C4-2B (cell line): ENCODE data around the gene TSPAN11.

ENCODE experiments used
- H3K27ac ChIP-seq: fragments of 450-650 bp; 2 replicates; pipeline ENCODE4 v1.5.1; 2017
- ZFX ChIP-seq: fragments of 450-650 bp; IDR thresholded peaks from 2 replicates; pipeline ENCODE4 v1.6.1; 2017
- TF ChIP-seq, protein P1 (sequence below): fragments of 450-650 bp; conservative IDR thresholded peaks from 2 replicates; pipeline ENCODE4 v1.5.1; 2017; ENCODE audit warnings: mild to moderate bottlenecking

The TSPAN11 gene, protein sequence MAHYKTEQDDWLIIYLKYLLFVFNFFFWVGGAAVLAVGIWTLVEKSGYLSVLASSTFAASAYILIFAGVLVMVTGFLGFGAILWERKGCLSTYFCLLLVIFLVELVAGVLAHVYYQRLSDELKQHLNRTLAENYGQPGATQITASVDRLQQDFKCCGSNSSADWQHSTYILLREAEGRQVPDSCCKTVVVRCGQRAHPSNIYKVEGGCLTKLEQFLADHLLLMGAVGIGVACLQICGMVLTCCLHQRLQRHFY

DNA sequence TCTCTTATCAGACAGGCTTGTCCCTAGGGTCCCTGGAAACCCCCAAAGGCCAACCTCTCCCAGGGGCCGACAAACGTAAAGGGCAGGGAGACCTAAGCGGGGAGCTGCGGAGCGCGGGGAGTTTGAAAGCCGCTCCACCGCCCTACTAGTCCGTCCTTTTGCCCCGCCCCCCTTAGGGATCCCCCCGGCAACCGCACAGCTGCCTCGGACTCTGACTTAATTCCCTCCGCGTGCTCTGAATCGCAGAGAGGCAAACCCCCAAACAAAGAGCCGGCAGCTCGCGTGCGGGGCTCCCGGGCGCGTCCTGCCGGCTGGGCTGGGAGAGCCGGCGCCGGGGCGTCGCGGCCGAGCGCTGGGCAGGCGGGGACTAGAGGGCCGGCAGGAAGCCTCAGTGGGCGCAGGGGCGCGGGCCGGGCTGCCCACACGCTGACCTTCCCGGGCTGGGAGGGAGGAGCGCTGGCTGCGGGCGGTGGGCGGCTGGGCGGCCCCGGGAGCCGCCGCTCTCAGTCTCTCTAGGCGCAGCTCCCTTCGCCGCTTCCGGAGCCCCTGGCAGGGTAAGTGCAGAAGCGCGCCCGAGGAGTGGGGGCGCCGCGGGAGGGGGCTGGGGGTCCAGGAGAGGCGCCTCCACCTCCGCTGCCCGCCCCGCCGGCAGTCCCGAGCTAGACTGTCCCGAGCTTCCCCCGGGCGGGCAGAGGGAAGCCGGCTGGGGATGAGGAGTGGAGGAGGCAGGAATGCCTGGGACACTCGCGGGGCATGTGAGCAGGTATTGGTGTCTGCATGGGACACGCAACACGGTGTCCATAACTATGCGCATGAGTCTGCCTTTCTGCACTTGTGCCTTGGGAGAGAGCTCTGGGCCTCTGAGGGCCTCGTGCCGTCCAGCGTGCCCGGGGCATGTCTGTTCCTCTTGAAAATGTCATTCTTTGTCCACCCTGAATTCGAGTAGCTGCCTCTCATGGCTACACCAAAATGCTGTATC, at the start of gene TSPAN11:
Gene TSPAN11, plus strand, starts transcription at position 506 of the 979 bp plus-strand sequence. CDS start 27,244 bp downstream, outside the sequence.
- H3K27ac ChIP-seq = no peak within 1 kb of the TSS
- TF ChIP-seq, protein P1, sequence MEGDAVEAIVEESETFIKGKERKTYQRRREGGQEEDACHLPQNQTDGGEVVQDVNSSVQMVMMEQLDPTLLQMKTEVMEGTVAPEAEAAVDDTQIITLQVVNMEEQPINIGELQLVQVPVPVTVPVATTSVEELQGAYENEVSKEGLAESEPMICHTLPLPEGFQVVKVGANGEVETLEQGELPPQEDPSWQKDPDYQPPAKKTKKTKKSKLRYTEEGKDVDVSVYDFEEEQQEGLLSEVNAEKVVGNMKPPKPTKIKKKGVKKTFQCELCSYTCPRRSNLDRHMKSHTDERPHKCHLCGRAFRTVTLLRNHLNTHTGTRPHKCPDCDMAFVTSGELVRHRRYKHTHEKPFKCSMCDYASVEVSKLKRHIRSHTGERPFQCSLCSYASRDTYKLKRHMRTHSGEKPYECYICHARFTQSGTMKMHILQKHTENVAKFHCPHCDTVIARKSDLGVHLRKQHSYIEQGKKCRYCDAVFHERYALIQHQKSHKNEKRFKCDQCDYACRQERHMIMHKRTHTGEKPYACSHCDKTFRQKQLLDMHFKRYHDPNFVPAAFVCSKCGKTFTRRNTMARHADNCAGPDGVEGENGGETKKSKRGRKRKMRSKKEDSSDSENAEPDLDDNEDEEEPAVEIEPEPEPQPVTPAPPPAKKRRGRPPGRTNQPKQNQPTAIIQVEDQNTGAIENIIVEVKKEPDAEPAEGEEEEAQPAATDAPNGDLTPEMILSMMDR = no peak
- no peak for TF ChIP-seq ZFX

DNA sequence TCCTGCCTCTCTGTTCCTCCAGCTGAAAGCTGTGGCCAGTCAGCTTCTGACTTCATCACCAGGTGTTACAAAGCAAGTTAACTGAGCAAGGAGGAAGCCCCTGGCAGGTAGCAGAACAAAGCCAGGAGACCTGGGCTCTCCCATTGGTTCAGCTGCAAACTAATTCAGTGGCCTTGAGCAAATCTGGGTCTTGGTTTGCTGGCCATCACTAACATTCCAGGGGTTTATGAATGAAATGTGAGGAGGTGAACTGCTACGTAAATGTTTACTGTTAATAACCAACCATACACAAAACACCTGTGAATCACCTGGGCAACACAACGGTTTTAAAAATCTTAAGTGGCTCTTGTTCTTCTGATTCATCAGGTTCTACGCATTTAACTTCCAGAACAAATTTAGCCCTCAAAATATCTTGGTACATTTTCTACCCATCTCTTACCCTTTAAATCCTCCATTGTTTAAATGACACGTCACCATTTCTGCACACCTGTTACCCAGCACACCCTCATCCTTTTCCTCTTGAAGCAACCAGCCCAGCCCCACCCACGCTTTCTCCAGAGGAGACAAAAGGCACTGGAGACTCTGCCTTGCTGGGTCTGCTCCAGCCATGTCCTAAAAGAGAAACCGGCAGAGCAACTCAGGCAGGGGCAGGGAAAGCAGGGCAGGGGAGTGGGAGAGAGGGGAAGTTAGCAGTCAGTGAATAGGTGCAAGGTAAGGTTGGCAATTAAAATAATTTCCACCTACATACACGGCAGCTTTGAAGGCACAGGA, 49.3 kb upstream of the TSPAN11 start:
- H3K27ac ChIP-seq = no peak overlapping the region
- TF ChIP-seq ZFX = no peak
- TF ChIP-seq, protein P1 = no peak

DNA sequence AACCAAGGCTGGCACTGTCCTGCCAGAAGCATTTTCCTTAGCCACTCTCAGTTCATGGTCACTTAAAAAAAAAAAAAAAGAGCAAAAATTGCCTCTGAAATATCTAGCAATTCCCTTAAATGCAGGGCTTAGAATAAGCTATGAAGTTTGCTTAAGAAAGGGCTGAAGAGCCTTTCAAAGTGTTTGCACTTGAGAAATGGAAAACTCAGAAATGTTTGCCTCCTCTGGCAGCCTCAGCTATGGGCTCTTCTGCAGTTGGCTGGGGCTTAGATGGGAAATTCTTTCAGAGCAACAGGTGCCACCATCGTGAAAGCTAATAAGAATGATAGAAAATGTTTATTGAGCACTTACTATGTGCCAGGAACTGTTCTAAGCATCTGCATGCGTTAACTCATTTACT, 48.5 kb upstream of the TSPAN11 start:
- H3K27ac ChIP-seq = no peak overlapping the region
- no peak for TF ChIP-seq ZFX
- TF ChIP-seq, protein P1 = no peak

DNA sequence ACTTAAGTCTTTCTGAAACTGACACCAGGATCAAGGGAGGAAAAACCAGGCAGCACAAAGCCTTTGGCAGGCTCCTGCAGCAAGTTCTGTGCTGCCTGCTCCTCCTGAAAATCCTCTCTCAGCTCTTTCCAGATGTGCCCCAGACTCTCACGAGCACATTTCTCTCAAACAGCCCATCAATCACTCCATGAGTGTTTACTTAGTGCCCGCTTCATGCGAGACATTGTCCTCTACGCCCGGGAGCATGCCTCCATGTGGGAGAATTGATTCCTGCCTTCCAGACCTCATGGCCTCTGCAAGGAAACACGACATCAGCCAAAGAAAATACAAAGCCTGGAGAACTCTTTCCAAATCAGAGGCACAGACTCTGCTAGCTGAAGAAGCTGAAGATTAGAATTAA, 46.5 kb upstream of the TSPAN11 start:
- TF ChIP-seq, protein P1 = no peak
- TF ChIP-seq ZFX = no peak
- H3K27ac ChIP-seq = no peak overlapping the region

DNA sequence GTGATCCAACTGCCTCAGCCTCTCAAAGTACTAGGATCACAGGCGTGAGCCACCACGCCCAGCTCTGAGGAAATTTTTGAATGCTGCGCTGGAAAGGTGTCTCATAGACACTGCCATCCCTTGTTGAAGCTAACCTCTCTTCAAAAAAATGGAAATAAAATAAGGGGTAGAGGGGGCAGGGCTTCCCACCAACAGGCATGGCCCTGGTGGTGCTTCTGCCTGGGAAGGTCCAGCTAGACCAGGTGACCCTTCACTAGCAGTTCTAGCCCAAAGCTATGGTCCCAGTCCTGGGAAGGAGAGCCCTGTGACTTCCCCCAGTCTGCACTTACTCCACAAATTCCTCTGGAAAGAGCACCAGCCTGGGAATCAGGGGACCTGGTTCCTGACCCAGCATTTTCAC, 45.7 kb upstream of the TSPAN11 start:
- TF ChIP-seq, protein P1 = no peak
- TF ChIP-seq ZFX = no peak
- no peak overlapping the region for H3K27ac ChIP-seq

DNA sequence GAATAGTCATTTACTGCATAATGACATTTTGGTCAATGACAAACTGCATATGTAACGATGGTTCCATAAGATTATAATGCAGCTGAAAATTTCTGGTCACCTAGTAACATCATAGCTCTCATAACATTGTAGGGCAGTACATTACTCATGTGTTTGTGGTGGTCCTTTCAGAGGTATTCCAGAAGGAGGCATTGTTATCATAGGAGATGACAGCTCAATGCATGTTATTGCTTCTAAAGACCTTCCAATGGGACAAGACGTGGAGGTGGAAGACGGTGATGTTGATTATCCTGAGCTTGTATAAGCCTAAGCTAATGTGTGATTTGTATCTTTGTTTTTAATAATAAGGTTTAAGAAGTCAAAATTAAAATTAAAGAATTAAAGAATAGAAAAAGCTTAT, 43.8 kb upstream of the TSPAN11 start:
- TF ChIP-seq, protein P1 = no peak
- no peak for TF ChIP-seq ZFX
- no peak overlapping the region for H3K27ac ChIP-seq
